GM19395 (cell line): ENCODE results near the gene SGMS2.
"Not testable (repeated sequence)": the region's sequence is repeated elsewhere in the genome, so short reads cannot be mapped to it uniquely, and the experiment has no call there.

Experiments used
- ATAC-seq: cut with Tn5 transposase; IDR thresholded peaks from one replicate; pipeline ENCODE4 v1.9.1; 2021; ENCODE audit warnings: mild to moderate bottlenecking, moderate library complexity; ENCODE audit not compliant: unreplicated experiment

The SGMS2 gene

DNA sequence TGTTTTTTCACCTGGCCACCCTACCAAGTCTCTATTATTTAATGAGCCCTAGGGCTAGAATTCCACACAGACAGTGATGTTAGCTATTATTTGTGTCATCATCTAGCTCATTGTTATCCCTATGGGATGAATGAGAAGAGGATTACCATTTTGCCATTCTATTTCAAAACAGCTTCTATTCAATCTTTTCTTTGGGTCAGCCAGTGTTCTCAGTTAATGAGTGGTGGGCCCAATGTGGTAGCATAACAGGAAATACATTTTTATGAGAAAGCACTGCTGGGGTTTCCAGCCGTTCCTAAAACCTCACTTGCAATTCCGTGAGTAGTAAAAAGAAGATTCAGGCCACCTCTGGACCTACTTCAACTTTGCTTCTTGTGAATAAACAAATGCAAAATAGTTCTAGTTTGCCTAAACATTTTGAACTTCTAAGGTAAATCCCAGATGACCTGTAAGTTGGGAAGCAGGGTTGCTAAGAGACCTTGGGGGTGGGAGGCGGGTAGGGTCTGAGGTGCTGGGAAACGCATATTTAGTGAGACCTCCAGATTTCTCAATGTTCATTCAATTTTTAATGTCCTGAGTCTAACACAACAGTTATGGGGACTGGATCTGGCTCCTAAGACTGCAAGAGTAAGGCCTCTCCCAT lies 81.8 kb downstream of the SGMS2 start:
- ATAC-seq: no peak

DNA sequence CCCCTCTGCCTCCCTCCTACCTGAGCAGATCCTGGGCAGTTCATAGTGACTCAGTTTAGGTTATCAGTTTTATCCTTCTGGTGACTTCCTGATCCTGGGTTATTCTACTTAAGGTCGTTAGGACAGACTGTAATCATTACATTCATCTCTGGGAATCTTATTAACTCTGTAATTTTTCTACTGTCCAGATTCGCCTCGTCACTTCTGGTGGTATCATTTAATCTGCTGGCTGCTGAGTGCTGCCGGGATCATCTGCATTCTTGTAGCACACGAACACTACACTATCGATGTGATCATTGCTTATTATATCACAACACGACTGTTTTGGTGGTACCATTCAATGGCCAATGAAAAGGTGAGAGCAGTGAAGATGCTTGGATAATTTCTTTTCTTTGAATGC lies 83.6 kb downstream of the SGMS2 start:
- ATAC-seq: no peak

DNA sequence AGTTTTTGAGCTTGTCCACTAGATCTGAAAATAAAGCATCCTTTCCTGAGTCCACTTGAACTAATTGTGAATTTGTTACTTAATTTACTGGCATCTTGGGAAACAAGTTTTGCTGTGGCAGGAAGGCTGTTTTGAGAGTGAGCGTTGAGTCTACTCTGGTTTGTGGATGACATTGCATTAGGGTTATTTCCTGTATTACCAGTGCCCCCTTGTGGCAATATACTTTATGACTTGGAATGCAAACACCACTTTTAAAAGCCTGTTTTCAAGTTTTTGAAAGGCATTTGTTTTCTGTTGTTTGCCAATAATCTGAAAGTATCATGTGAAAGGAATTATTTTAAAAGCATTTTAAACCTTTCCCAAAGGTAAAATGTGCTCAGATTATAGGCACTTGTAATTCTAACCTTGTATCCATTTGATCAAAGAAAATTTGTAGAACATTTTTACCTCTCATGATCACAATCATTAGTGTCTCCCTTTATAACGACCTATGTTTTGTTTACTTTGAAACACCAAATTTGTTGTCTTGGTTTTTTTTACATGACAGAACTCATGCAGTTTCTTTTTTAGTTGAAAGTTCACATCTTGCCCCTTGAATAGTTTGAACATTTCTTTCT lies 88.7 kb downstream of the SGMS2 start:
- peak; percentile 96 for ATAC-seq

DNA sequence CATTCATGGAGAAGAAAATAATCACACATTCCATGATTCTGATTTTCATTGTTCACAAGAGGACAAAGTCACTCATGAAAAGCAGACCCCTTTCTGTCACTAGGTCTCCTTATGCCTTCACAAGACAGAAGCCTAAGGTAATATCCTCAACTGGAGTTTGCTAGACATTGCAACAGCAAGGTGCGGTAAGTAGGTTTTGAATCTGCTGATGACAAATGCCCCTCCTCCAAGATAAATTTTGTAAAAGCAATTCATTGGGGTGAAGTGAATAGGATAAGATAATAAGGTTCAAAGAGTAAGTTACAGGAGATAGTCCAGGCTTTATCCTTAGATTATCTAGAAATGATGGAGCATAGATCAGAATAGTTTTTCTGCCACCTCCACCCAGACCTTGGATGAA lies 90.5 kb downstream of the SGMS2 start:
- ATAC-seq: no peak

DNA sequence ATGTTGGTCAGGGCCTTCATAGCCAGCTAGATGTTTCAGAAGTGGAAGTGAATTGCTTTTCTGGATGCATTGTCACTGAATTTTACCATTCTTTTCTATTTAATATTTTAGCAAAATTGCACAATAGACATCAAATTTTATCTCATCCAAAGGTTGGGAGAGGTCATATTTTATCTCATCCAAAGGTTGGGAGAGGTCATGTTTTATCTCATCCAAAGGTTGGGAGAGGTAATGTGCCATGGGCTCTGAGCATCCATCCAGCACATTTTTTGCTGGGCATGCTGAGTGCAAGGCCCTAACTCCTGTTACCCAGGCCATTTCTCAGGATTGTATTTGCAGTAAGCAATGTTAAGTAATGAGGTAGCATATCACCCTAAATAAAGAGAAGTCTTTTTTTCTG lies 91.9 kb downstream of the SGMS2 start:
- no peak for ATAC-seq

DNA sequence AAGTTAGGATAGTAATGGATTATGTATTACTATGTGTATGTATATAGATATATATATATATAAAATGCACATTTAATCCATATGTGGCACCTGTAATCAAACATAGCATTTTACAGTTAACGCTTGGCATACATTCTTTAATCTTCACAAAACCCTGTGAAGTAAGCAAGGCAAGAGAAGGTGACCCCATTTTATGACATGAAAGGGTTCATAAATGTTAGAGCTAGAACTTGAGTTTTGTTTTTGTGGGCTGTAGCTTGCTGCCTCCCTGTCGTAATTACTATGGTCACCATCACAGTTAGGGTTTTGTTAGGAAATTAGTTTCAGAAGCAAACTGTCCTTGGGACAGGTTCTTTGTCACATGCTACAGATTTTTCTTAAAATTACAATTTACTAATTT lies 92.8 kb downstream of the SGMS2 start:
- ATAC-seq: no peak

DNA sequence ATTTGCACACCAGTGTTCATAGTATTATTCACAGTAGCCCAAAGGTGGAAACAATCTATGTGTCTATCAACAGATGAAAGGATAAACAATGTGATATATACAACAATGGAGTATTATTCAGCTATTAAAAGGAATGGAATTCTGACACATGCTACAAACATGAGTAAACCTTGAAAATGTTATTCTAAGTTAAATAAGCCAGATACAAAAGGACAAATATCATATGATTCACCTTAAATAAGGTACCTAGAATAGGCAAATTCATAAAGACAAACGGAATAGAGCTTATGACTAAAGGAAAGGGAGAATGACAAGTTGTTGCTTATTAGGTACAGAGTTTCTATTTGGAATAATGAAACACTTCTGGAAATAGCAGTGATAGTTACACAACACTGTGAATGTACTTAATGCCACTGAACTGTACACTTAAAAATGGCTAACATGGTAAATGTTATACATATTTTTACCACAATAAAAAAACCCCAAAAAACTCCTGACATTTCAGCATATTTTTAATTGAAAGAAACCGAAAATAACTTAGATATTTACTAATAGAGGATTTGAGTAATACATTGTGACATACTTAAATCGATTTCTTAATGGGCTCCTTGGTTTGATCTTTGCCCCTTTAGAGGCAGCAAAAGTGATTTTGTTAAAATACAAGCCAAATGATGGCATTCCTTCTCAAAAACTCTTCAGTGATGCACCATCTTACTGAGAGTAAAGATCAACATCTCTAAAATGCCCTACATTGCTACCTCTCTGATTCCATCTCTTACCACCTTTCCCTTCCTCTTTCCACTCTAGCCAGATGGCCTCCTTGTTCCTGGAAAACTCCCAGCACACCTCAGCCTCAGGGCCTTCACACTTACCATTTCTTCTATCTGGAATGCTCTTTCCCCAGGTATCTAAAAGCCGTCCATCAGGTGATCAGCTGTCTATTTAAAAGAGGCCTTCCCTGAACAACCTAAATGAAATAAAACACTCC lies 98.0 kb downstream of the SGMS2 start:
- ATAC-seq: no peak

DNA sequence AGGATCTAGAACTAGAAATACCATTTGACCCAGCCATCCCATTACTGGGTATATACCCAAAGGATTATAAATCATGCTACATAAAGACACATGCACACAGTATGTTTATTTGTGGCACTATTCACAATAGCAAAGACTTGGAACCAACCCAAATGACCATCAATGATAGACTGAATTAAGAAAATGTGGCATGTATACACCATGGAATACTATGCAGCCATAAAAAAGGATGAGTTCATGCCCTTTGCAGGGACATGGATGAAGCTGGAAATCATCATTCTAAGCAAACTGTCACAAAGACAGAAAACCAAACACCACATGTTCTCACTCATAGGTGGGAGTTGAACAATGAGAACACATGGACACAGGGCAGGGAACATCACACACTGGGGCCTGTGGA lies 101.0 kb downstream of the SGMS2 start:
- ATAC-seq: not testable (repeated sequence)

DNA sequence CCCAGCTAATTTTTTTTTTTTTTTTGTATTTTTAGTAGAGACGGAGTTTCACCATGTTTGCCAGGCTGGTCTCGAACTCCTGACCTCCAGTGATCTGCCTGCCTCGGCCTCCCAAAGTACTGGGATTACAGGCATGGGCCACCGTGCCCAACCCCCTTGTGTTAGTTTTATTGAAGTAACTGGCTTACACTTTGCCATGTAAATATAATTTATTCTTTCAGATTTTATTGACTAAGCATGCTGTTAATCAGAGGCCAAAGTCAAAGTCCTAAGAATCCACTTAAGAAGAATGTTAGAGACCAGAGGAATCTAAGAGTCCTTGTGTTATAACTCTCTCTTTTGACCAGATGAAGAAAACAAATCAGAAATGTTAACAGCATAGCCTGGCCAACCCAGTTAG lies 102.1 kb downstream of the SGMS2 start:
- not testable (repeated sequence) for ATAC-seq

DNA sequence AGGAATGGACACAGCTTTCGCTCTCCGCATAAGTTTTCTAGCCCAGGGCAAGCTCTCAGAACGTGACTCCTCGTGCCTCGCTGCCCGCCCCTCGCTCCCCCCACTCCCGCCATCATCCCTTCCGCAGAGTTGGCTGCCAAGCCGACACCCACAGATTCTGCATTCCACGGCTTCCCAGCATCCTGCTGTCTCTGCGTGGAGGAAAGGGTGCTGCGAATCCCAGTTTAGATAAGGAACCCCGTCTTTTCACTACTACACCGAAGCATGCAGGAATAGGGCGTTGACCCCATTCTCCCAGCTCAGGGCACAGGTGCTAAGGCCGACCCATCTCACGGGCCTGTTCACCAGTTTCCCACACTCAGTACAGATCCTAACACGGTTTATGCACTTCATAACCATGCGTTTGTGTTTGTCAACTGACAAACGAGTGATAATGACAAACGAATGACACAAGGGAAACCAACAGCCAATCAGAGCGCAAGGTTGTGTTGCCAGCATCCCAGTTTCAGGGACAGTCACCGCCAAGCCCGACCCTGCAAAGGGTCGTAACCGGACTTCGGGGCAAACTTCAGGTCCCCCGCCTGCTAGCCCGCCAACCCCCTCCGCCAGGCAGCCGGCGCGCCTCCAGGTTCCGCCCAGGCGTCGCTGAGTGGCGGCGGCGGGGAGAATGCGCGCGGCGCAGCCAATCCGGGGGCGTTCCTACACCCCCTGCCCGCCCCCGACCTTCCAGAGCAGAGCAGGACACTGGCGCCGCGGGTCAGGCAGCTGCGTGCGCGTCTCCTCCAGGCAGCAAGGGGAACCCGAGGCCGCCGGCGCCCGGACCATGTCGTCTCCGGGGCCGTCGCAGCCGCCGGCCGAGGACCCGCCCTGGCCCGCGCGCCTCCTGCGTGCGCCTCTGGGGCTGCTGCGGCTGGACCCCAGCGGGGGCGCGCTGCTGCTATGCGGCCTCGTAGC lies 106.4 kb downstream of the SGMS2 start, which contains the start of gene CYP2U1:
TSS of gene CYP2U1 (plus strand) at position 729 of the 954 bp plus-strand sequence. CDS start at position 824, 95 bp downstream.
- ATAC-seq: peak; percentile 96

DNA sequence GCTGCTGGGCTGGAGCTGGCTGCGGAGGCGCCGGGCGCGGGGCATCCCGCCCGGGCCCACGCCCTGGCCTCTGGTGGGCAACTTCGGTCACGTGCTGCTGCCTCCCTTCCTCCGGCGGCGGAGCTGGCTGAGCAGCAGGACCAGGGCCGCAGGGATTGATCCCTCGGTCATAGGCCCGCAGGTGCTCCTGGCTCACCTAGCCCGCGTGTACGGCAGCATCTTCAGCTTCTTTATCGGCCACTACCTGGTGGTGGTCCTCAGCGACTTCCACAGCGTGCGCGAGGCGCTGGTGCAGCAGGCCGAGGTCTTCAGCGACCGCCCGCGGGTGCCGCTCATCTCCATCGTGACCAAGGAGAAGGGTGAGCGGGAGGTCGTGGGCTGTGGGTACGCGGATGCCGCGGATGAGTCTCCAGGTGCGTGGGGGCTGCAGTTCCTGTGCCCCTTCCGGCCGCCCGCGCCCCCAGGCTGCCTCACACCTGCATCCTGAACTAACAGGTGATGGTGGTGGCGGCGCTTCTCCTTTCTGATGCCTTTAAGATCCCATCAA lies 107.1 kb downstream of the SGMS2 start:
- peak; percentile 37 for ATAC-seq

DNA sequence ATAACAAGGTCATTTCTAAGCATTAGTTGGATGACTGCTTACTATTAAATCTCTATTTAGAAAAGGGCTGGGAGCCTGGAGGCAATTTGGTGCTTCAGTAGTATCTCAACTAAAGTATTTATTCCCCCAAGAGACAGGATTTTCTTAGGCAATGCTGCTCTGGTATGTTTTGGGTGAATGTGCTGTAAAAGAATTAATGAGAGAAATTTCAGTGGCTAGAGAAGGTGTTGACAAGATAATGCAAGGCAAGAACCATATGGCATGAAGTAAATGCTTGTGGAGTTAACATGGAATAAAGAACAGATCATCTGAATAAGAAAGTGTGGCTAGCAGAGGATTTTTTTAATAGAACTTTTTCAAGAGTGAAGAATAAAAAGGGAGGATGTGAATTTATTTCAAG lies 110.5 kb downstream of the SGMS2 start:
- no peak for ATAC-seq

DNA sequence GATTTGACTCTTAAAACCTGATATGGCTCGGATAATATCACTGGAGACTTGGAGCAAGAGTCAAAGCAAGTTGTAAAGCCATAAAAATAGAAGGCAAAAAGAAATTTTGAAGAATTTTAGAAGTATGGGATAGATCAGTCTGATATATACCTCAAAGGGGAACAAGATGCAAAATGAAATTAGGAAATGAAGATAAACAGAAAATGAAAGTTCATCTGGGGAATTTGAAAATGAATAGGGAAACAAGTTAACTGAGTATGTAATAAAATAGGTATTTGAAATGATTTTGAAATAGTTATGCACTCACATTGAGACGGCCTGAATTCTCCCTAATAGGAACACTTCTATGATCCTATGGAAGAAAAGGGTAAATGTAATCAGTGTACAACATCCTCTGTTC lies 112.3 kb downstream of the SGMS2 start:
- ATAC-seq: no peak

DNA sequence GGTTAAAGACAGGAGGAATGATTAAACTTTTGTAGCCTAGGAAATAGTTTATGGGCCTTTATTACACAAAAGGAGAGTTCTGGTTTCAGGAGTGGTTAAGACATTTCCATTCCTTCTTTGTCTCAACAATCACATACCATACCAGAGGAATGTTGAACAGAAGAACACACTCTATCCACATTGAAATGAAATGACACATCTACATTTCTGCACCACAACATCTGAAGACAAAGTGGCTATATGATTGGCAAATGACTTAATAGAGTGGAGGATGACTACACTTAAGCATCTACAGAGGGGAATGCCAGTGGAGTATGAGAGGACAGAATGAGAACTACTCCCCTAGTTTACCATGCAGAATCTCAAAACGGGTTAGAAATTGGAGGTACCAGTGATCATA lies 114.6 kb downstream of the SGMS2 start:
- ATAC-seq: no peak

DNA sequence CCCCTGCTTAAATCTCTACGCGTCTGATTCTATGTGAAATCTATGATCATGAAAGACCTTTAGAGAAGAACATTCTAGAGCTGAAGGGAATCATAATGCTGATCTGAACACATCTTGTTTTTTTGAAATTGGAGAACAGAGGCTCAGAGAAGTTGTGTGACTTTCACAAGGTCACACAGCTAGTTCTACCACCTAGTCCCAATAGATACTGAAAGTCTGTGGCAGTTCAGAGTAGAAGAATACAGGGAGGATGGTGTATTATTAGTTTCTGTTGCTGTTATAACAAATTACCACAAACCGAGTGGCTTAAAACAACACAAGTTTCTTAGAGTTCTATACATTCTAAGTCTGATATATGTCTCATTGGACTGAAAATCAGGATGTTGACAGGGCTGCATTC lies 121.1 kb downstream of the SGMS2 start:
- no peak for ATAC-seq

DNA sequence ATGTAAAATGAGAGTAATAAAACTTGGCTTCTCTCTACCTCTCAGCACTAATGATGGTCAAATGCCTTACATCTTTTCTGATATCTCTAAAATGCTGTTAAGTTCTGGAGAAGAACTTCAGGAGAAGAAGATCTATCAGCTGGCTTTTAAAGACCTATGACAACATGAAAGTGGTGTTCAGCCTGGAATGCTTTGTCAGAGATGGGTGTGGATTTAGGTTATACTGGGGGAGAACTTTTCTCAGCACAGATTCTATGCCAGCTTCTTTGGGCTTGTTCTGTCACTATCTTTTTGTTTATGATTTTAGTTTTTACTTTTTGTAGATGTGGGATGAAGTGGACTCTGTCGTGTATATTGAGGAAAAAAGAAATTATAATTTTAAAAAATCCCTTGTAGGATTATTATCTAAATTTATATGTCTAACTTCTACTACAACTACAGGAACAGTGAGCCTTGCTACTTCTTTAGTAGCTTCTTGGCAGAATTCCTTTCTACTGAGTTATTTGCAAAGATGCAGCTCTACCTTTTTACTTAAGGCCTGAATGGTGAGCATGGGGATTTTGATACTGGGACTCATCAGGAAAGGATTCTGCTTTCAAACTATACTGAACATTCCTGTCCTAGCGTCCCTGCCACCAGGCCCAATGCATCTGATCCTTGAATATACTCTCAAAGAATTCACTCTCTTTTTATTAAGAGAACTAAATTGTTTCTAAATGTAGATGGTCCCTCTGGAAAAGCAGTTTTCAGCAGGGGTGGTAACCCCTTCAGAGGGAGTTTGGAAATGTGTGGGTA lies 126.2 kb downstream of the SGMS2 start:
- no peak for ATAC-seq

DNA sequence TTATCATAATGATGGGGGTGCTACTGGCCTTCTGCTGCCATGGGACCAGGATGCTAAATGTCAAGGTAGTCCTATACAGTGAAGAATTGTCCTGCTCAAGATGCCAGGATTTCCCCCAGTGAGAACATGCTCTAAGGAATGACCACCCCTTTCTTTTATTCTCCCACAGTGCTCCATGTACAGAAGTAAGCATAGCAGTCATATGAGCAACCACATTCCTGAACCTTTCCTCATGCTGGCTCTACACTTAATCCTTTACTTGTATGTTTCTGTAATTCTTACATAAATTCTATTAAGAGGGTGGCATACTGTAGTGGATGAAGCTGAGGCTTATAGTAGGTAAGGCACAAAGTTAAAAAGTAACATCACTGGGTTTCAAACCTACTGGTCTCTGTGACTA lies 126.8 kb downstream of the SGMS2 start:
- no peak for ATAC-seq

DNA sequence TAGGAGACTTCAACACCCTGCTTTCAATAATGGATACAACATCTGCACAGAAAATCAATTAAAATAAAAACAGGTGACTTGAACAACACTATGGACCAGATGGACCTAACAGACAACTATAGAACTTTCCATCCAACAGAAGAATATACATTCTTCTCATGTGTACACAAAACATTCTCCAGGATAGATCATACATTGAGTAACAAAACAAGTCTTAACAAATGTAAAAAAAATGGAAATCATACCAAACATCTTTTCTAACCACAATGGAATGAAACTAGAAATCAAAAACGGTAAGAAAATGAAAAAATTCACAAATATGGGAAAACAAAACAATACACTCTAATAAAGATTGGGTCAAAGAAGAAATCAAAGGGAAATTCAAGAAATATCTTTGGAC lies 131.3 kb downstream of the SGMS2 start:
- ATAC-seq: no peak
